HepG2 (cell line): ENCODE results near the gene DUS1L. TPM values are rescaled to one million over a fixed set of nuclear protein-coding genes. Genes with fewer than 3 reads are reported as not detected.

Experiments used
- CHCHD3 ChIP-seq: sonication (generic); formaldehyde crosslinking; IDR thresholded peaks from 2 replicates; pipeline ENCODE4 v1.8.0; 2022; ENCODE audit warnings: mild to moderate bottlenecking, missing genetic modification reagents, moderate library complexity
- ISL2 ChIP-seq: sonication (generic); formaldehyde crosslinking; IDR thresholded peaks from 2 replicates; pipeline ENCODE4 v1.5.0; 2020; ENCODE audit warnings: missing genetic modification reagents
- MEIS2 ChIP-seq: sonication (generic); formaldehyde crosslinking; IDR thresholded peaks from 2 replicates; pipeline ENCODE4 v1.9.0; 2021; ENCODE audit warnings: mild to moderate bottlenecking, missing genetic modification reagents
- RBFOX2 ChIP-seq: fragments of 200-400 bp; formaldehyde crosslinking; IDR thresholded peaks from 2 replicates; pipeline ENCODE4 v1.6.1; 2017; ENCODE audit warnings: low read depth, mild to moderate bottlenecking, low read length
- REPIN1 ChIP-seq: sonication (generic); formaldehyde crosslinking; IDR thresholded peaks from 2 replicates; pipeline ENCODE4 v1.8.0; 2022; ENCODE audit warnings: missing genetic modification reagents, low read depth, mild to moderate bottlenecking, borderline replicate concordance
- SPEN ChIP-seq: sonication (generic); formaldehyde crosslinking; IDR thresholded peaks from 2 replicates; pipeline ENCODE4 v1.5.1; 2020; ENCODE audit warnings: low read depth, mild to moderate bottlenecking, missing genetic modification reagents
- ZMYM2 ChIP-seq: sonication (generic); formaldehyde crosslinking; IDR thresholded peaks from 2 replicates; pipeline ENCODE4 v1.8.0; 2022; ENCODE audit warnings: mild to moderate bottlenecking, missing genetic modification reagents
- ZNF333 ChIP-seq: sonication (generic); formaldehyde crosslinking; IDR thresholded peaks from 2 replicates; pipeline ENCODE4 v1.4.0; 2020; ENCODE audit warnings: mild to moderate bottlenecking, missing genetic modification reagents, borderline replicate concordance
- ZNF382 ChIP-seq: sonication (generic); formaldehyde crosslinking; IDR thresholded peaks from 2 replicates; pipeline ENCODE4 v1.5.0; 2020; ENCODE audit warnings: missing genetic modification reagents, mild to moderate bottlenecking, borderline replicate concordance
- ZNF616 ChIP-seq: sonication (generic); formaldehyde crosslinking; IDR thresholded peaks from 2 replicates; pipeline ENCODE4 v1.5.0; 2020; ENCODE audit warnings: low read depth, mild to moderate bottlenecking, missing genetic modification reagents
- ZNF713 ChIP-seq: sonication (generic); formaldehyde crosslinking; IDR thresholded peaks from 2 replicates; pipeline ENCODE4 v1.4.0; 2020; ENCODE audit warnings: mild to moderate bottlenecking, missing genetic modification reagents
- ZSCAN12 ChIP-seq: sonication (generic); formaldehyde crosslinking; IDR thresholded peaks from 2 replicates; pipeline ENCODE4 v1.9.0; 2021; ENCODE audit warnings: mild to moderate bottlenecking, missing genetic modification reagents
- polyA plus RNA-seq, 8 experiments: library from polyadenylated mRNA; depleted of rRNA in 3 of 8; stranded (reverse) in 7 of 8; unstranded in 1 of 8; fragments of >200 nt; fragmentation: Illumina TruSeq in 4 of 8; extraction: Trizol in 4 of 8; gene quantifications; 2 replicates each; pipeline versions ENCODE4 v1.2.1 to v1.2.3, GENCODE V29; 2011 to 2016; ENCODE audit warnings: low read depth in 4 of 8, missing spikeins in 1 of 8, mixed read lengths in 1 of 8; ENCODE audit not compliant: insufficient read depth in 1 of 8
- total RNA-seq, 5 experiments: library from RNA; depleted of rRNA; stranded (reverse); fragments of >200 nt; fragmentation: Illumina TruSeq; extraction: Trizol; gene quantifications; 2 replicates each; pipeline ENCODE4 v1.2.3, GENCODE V29; 2016; ENCODE audit warnings: low read depth in 1 of 5
- TF ChIP-seq, protein P1 (sequence below): sonication (generic); formaldehyde crosslinking; IDR thresholded peaks from 2 replicates; pipeline ENCODE4 v1.4.0; 2020; ENCODE audit warnings: mild to moderate bottlenecking, missing genetic modification reagents
- TF ChIP-seq, protein P2 (sequence below): sonication (generic); formaldehyde crosslinking; IDR thresholded peaks from 2 replicates; pipeline ENCODE4 v1.4.0; 2020; ENCODE audit warnings: mild to moderate bottlenecking, missing genetic modification reagents
- TF ChIP-seq, protein P3 (sequence below): sonication (generic); formaldehyde crosslinking; IDR thresholded peaks from 2 replicates; pipeline ENCODE4 v1.4.0; 2020; ENCODE audit warnings: missing genetic modification reagents
- TF ChIP-seq, protein P4 (sequence below): sonication (generic); formaldehyde crosslinking; IDR thresholded peaks from 2 replicates; pipeline ENCODE4 v1.5.0; 2020; ENCODE audit warnings: mild to moderate bottlenecking, missing genetic modification reagents, moderate library complexity
- TF ChIP-seq, protein P5 (sequence below): sonication (generic); formaldehyde crosslinking; IDR thresholded peaks from 2 replicates; pipeline ENCODE4 v1.5.0; 2020; ENCODE audit warnings: missing genetic modification reagents
- TF ChIP-seq, protein P6 (sequence below): sonication (generic); formaldehyde crosslinking; IDR thresholded peaks from 2 replicates; pipeline ENCODE4 v1.4.0; 2020; ENCODE audit warnings: mild to moderate bottlenecking, missing genetic modification reagents
- TF ChIP-seq, protein P7 (sequence below): sonication (generic); formaldehyde crosslinking; IDR thresholded peaks from 2 replicates; pipeline ENCODE4 v1.5.1; 2020; ENCODE audit warnings: mild to moderate bottlenecking, missing genetic modification reagents, borderline replicate concordance

The DUS1L gene
- total and polyA plus RNA-seq, 2 of the 13 experiments (the other 11 are each of a cell fraction or from before 2014, with no cell fraction given), result 81.0 to 109 TPM

DNA sequence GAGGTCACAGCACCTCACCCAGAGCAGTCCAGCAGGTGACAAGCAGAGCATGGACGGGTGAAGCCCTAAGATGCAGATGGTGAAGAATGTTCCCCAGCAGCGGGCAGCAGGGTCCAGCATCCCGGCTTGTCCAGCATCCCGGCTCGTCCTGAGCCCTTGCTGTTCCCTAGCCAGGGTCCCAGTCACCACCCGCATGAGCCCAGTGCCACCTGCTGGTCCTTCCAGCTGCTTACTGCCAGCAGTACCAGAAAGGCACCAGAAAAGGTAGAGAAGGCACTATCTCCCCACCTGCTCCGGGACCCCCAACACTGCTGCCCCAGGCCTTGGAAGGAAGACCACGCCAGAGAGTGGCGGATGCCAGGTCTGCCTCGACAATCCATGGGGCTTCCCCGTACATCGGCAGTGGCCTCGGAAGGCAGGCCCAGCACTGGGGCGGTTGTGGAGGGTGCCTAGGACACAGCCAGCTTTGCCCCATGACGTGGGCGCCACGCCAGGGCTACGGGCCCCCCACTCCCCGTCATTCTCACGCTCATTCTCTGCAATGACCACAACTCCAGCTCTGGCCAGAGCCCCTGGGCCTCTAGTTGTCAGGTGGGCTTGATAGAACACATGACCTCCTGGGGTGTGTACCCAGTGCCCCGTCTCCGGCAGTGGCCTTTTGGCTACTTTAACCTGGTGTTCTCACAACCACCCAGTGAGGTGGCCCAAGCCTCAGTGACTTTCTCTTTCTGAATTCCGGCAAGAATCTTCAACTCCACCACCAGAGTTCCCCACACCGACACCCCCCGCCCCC, 44.3 kb downstream of the DUS1L start (continued):
- no peak for TF ChIP-seq ZNF713 (CRISPR knock-in tag)
- TF ChIP-seq, protein P1, sequence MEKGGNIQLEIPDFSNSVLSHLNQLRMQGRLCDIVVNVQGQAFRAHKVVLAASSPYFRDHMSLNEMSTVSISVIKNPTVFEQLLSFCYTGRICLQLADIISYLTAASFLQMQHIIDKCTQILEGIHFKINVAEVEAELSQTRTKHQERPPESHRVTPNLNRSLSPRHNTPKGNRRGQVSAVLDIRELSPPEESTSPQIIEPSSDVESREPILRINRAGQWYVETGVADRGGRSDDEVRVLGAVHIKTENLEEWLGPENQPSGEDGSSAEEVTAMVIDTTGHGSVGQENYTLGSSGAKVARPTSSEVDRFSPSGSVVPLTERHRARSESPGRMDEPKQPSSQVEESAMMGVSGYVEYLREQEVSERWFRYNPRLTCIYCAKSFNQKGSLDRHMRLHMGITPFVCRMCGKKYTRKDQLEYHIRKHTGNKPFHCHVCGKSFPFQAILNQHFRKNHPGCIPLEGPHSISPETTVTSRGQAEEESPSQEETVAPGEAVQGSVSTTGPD (CRISPR knock-in tag), result no peak
- TF ChIP-seq, protein P2, sequence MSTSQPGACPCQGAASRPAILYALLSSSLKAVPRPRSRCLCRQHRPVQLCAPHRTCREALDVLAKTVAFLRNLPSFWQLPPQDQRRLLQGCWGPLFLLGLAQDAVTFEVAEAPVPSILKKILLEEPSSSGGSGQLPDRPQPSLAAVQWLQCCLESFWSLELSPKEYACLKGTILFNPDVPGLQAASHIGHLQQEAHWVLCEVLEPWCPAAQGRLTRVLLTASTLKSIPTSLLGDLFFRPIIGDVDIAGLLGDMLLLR (CRISPR knock-in tag), result 0 out of 2 replicates have a peak, but pooled peaks have one; percentile 14
- 0 out of 2 replicates have a peak, but pooled peaks have one; percentile 37 for TF ChIP-seq MEIS2
- TF ChIP-seq ZNF616 (CRISPR knock-in tag), result no peak; the same call in 1 of the 2 replicates
- TF ChIP-seq RBFOX2, result peak; percentile 85
- no peak for TF ChIP-seq ZSCAN12 (CRISPR knock-in tag)
- TF ChIP-seq, protein P3, sequence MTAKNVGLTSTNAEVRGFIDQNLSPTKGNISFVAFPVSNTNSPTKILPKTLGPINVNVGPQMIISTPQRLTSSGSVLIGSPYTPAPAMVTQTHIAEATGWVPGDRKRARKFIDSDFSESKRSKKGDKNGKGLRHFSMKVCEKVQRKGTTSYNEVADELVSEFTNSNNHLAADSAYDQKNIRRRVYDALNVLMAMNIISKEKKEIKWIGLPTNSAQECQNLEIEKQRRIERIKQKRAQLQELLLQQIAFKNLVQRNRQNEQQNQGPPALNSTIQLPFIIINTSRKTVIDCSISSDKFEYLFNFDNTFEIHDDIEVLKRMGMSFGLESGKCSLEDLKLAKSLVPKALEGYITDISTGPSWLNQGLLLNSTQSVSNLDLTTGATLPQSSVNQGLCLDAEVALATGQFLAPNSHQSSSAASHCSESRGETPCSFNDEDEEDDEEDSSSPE (CRISPR knock-in tag), result no peak; the same call in 1 of the 2 replicates
- no peak for TF ChIP-seq ZNF333 (CRISPR knock-in tag)
- TF ChIP-seq ISL2 (CRISPR knock-in tag), result peak; percentile 79
- TF ChIP-seq, protein P4, sequence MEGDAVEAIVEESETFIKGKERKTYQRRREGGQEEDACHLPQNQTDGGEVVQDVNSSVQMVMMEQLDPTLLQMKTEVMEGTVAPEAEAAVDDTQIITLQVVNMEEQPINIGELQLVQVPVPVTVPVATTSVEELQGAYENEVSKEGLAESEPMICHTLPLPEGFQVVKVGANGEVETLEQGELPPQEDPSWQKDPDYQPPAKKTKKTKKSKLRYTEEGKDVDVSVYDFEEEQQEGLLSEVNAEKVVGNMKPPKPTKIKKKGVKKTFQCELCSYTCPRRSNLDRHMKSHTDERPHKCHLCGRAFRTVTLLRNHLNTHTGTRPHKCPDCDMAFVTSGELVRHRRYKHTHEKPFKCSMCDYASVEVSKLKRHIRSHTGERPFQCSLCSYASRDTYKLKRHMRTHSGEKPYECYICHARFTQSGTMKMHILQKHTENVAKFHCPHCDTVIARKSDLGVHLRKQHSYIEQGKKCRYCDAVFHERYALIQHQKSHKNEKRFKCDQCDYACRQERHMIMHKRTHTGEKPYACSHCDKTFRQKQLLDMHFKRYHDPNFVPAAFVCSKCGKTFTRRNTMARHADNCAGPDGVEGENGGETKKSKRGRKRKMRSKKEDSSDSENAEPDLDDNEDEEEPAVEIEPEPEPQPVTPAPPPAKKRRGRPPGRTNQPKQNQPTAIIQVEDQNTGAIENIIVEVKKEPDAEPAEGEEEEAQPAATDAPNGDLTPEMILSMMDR, result peak; percentile 99
- peak; percentile 87 for TF ChIP-seq REPIN1 (CRISPR knock-in tag)
- peak; percentile 75; the same call in 1 of the 2 replicates for TF ChIP-seq ZMYM2 (CRISPR knock-in tag)
- TF ChIP-seq CHCHD3 (CRISPR knock-in tag), result peak; percentile 76; the same call in 1 of the 2 replicates
- TF ChIP-seq SPEN, result 0 out of 2 replicates have a peak, but pooled peaks have one; percentile 31
- TF ChIP-seq, protein P5, sequence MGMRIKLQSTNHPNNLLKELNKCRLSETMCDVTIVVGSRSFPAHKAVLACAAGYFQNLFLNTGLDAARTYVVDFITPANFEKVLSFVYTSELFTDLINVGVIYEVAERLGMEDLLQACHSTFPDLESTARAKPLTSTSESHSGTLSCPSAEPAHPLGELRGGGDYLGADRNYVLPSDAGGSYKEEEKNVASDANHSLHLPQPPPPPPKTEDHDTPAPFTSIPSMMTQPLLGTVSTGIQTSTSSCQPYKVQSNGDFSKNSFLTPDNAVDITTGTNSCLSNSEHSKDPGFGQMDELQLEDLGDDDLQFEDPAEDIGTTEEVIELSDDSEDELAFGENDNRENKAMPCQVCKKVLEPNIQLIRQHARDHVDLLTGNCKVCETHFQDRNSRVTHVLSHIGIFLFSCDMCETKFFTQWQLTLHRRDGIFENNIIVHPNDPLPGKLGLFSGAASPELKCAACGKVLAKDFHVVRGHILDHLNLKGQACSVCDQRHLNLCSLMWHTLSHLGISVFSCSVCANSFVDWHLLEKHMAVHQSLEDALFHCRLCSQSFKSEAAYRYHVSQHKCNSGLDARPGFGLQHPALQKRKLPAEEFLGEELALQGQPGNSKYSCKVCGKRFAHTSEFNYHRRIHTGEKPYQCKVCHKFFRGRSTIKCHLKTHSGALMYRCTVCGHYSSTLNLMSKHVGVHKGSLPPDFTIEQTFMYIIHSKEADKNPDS (CRISPR knock-in tag), result no peak
- TF ChIP-seq, protein P6, sequence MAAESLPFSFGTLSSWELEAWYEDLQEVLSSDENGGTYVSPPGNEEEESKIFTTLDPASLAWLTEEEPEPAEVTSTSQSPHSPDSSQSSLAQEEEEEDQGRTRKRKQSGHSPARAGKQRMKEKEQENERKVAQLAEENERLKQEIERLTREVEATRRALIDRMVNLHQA (CRISPR knock-in tag), result no peak
- no peak for TF ChIP-seq ZNF382 (CRISPR knock-in tag)
- TF ChIP-seq, protein P7, sequence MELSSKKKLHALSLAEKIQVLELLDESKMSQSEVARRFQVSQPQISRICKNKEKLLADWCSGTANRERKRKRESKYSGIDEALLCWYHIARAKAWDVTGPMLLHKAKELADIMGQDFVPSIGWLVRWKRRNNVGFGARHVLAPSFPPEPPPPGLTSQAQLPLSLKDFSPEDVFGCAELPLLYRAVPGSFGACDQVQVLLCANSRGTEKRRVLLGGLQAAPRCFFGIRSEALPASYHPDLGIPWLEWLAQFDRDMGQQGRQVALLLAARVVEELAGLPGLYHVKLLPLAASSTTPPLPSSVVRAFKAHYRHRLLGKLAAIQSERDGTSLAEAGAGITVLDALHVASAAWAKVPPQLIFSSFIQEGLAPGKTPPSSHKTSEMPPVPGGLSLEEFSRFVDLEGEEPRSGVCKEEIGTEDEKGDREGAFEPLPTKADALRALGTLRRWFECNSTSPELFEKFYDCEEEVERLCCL (CRISPR knock-in tag), result peak; percentile 70; the same call in 1 of the 2 replicates
